Dedifferentiated amniotic fluid mesenchymal stem cell (primary cell): Measurements from ENCODE around the gene NUAK1.

Source experiments
- DNase-seq: peaks from one replicate; pipeline ENCODE4 v3.0.0-alpha.2; 2016; ENCODE audit errors: extremely low spot score

The NUAK1 gene

DNA sequence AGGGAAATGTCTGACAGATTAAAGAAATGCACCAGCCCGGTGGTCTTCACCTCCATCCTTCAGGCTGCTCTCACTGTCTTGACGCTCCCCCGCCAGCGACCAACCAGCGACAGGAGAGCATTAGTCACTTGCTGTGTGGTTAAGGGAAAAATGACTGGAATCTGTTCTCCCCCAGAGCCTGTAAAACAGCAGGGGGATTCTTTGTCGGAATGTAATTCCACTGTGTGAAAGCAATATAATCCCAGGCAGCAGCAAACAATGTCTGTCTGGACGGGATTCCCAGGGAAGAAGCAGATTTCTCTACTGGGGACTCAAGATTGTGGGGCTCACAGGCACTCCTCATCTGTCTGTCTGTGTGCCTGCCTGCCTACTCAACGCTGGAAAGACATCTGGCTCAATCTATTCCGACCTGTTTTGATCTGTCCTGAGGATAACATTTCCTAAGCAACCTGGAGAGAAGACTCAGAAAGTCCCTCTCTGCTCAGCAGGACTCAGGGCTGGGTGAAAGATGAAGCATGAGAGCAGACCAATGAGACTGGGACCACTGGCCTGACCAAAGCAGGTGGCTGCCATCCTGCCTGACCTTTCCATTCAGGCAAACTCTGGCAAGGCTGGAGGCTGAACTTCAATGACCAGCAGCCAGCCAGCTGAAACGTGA is 54.6 kb downstream of the NUAK1 start:
- peak; percentile 51 for DNase-seq

DNA sequence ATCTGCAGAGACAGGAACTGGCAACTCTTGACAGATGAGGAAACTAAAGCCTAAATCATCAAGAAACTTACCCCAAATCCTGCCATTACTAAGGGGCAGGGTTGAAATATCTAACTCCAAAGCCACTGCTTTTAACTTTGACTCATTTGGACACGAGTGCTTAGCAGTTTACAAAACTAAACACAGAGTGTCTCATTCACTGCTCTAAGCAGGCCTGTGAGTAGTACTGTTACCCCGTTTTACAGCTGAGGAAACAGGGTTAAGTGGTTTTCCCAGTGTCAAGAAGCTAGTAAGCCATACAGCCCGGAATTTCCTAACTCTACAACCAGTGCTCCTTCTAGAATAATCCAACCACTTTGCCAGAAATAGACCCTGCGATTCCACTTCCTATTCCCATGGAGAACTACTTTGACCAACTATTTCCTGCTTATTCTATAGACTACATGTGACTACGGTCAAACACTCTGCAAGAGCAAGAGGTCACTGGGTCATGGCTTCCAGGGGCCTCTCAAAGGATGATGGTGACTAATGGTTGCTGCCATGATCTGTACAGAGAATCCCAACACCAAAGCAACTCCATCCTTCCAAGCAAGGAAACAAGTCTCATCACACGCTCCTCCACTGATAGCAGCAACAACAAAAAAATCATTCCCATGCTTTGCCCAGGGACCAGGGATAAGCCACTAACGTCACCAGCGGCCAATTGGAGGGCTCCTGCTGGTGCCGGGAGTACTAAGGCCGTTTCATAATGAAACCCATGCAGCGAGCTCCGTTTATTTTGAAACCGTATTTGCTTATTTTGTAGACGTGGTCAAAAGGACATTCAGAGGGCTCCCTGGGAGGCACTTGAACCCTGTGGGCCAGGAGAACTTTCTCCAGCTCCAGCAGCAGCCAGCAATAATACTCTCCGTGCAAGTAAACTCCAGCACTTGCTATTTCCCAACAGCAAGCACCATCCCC is 56.3 kb downstream of the NUAK1 start:
- no peak for DNase-seq

DNA sequence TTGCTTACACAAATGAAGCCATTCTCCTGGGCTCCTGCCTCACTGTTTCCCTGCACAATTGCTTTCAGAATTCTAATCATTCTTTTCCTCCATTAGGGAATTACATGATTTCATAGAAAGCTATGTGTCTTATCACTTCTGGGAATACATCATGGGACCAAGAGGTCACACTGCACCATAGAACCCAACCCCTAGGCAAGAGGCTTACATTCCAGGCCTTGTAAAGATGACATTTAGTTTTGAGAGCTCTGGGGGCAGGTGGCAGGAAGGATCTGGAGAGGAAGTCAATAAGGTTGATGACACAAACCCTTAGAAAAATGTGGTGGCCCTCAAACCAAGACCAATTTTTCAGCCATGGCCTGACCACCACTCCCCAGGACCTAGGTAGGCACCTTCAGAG is 57.1 kb downstream of the NUAK1 start:
- no peak for DNase-seq

DNA sequence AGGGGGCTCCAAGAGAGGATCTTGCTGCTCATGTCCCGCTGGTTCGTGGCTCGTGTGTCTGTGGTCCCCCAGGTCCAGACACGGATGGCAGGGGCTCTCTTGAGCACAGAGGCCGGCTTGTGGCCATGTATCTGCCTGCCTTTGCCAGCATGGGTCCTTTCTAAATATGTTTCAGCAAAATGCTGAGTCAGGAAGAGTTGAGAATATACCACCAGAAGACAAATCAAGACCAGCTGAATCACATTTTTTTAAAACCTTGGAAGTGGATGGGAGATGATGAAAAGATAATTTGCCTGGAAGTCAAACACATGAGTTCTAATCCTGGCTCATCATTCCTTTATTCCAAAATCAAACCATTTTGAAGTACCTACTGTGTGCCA is 58.0 kb downstream of the NUAK1 start:
- DNase-seq: no peak

DNA sequence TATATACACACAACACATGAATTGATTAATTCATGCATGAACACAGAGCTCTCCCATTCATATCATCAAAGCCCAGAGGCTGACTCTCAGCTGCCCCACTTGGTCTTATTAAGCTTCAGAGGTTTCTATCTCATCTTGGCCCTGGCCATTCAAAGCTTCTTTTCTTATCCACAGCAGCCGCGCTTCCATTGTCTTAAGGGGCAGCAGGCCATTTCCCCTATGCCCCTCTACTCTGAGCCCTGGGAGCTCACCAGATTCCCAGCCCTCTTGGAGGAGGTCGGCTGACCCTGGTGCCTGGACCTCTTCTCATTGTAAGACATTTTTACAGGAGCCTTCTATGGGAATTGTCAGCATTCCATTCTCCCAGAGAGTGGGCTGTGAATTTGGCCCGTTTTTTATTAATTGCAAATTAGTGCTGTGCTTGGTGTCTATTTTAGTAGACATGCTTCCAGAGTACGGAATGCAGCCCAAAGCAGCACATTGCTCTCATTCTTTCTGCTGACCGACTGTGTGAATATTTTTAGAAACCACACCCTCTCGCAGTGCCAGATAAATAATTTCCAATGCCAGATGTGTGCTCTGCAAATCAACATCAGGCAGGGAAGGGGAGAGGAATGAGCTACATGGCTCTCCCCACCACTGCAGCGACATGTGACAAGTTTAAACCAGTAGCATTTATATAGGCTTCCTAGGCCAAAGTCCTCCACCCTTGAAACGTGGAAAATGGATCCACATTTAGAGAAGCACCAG is 58.5 kb downstream of the NUAK1 start:
- DNase-seq: peak; percentile 86

DNA sequence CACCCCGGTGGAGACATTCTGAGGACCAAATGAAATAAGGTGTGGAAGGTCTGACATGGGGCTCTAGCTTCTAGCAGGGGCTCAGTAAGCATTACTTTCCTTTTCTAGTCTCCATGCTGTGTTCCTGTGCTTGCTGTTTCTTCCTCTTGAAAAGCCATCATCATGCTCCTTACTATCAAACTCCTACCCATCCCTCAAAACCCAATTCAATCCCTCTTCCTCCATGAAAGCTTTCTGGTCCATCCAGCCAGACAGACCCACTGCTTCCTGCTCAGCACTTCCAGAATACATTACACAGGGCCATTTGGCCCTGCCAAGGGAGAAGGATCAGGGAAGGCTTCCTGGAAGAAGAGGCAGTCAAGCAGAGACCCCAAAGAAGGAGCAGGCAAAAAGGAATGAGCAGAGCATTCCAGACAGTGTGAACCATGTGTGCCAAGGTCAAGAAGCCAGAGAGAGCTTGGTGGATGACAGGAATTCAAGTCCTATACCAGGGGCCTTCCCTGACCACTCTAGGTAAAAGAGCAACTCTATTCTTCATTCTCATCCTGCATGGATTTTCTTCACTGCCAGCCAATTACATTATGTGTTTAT is 59.5 kb downstream of the NUAK1 start:
- no peak for DNase-seq

DNA sequence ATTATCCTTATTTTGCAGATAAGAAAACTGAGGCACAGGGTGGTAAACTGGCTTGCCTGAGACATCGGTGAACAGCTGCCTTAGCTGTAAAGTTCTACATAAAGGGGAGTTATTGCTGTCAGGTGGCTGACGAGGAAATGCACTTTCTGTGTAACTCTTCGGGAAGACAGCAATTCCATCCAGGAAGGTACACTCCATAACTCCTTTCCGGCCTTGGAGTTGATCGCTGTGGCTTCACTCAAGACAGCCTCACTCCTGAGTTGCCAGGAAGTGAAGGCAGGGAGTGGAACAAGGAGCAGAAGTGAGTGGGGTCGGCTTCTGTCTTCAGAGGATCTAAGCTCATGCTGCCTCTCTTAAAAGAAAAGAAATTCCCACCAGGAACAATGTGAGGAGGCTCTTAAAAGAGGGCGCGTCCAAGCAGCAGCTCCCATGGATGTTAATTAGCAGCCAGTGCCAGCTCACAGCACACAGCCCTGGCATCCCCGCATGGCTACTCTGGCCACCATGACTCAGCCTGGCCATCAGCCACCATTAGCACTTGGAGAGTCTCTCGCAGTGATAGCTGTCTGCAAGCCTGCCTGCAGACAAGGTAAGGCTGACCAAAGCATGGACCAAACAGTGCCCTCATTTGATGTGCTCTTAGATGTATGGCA is 60.3 kb downstream of the NUAK1 start:
- DNase-seq: no peak

DNA sequence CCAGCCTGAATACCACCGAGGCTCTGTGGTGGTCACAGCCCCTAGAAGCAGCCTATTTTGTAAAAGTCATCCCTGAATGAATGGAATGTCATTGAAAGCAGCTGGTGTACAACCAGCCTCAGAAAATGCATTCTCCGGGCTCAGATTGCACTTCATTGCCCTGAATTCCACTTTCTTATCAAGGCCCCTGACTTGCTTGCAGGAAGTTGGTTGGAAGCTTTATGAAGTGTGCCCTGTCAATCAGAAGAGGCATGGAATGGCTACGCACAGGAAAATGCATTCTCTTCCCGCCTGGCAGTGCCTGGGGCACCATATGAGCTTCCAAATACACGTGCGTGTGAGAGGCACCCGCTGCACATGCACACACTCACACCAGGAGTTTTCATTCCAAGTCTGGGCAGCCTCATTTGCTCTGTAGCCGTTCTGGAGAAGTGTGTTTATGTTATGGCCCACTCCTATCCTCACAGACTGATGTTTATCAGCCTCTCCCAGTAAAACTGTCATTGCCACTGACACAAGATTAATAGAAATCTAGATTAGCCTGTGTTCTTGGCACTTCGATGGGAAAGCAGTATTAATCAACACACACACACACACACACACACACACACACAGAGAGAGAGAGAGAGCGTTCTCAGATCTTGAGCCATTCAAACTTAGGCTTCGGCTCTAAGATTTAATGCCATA is 63.9 kb downstream of the NUAK1 start:
- peak; percentile 52 for DNase-seq

DNA sequence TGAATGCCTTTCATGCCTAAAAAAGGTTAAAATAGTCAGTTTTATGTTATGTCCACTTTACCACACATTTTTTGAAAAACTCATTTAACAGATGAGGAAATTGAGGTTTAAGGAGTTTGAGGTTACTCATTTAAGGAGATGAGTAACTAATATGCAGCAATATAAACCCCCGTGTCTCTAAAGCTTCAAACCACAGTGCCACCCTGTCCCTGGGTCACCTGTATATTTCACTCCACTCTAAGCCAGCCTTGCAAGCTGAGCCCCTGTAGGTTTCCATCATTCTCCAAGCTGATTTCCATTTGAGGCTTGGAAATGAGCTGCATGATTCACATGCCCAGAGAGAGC is 64.4 kb downstream of the NUAK1 start:
- DNase-seq: no peak

DNA sequence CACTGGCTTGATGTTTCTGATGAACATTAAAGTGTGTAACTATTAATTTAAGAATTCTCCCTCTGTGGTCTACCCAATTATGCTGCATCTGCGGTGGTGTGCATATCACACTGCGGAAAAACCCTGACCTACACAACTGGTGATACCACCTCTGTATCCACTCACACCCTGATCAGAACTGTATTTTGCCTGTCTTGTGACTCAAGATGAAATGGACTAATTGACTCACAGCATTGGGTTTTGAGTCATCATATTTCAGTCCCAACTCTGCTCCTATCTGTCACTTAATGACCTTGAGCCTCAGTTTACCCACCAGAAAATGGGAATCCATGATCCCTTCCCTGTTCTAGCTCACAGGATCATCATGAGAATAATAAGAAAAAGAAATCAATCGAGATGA is 65.6 kb downstream of the NUAK1 start:
- DNase-seq: no peak

DNA sequence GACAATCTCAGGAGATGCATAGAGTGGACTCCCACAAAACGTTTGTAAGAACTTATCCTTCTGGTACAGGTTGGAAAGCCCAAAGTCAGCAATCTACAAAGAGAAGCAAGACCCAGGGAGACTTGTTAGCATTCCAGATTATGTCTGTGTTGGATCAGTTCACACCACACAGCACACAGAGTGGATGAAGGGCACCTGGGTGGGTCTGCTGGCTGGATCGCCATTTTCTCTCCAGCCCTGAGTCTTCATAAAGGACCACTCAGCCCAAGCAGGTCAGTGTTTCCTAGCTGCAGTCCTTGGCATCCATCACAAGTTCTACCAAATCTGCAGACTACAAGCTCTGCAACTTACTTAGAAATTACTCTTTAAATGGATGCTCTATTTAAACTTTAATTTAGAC is 66.0 kb downstream of the NUAK1 start:
- DNase-seq: no peak

DNA sequence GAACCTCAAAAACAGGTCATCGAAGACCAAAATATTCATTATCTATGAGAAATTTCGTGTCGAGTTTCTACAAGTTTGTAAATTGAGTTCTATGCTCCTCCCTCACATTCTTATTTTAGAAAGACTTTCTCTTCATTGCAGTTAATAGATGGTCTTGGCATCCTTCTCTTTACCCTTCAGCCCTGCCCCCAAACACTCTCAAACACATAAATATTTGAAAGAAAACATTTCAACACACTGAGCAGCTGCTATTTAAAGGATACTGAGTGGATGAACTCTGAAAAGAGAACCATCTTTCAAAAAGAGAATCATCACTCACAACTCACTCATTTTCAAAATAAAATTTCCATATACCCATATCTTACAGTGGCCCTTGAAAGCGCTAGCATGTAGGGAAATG is 67.1 kb downstream of the NUAK1 start:
- DNase-seq: no peak

DNA sequence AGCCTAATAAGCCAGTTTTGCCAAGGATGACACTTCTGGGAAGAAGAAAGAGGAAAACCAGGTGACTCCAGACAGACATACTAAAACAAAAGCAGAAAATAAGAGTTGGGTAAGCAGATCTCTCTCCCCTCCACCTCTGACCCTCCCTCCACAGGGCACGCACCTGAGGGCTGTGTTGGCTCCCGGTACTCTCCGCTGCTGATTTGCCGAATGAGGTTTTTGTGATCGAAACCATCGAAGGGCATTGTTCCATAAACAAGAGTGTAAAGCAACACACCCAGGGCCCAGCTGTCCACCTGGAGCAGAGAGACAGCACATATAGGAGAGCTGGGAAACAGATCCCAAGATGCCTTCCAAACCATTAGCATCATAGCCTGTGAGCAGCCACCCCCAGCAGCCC is 68.1 kb downstream of the NUAK1 start:
- DNase-seq: no peak

DNA sequence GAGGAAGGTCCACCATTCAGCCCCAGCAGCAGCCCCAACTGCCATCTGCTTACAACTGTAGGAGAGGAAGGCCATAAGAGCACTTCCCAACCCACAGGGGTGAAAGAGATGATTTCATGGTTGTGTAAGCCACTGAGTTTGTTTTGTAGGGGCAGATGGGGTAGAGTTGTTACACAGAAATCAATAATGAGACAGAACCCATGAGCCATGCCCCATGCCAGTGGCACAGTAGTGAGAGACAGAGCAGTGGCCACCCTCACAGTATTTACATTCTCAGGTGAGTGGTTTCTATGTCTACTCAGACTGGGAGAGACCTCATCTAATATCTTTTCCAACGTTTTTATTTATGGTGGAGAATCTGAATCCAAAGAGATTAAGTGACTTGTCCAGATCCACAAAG is 68.6 kb downstream of the NUAK1 start:
- DNase-seq: no peak

DNA sequence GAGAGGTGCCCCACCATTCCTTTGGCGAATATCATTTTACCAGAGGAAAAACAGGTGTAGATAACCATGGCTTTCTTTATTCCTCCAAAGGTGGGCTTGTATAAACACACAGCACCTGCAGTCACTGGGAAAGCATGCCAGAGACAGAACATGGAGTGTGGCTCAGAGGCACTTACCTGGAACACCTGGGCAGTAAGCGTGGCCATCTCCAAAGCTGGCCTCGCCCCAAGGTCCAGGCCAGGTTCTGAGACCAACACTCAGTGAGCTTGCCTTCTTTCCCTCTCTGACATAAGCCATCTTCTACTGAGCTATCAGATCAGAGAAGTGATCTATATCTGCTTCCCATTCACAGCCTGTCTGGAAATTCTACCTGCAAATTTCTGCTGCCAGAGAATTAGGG is 70.5 kb downstream of the NUAK1 start:
- DNase-seq: no peak

DNA sequence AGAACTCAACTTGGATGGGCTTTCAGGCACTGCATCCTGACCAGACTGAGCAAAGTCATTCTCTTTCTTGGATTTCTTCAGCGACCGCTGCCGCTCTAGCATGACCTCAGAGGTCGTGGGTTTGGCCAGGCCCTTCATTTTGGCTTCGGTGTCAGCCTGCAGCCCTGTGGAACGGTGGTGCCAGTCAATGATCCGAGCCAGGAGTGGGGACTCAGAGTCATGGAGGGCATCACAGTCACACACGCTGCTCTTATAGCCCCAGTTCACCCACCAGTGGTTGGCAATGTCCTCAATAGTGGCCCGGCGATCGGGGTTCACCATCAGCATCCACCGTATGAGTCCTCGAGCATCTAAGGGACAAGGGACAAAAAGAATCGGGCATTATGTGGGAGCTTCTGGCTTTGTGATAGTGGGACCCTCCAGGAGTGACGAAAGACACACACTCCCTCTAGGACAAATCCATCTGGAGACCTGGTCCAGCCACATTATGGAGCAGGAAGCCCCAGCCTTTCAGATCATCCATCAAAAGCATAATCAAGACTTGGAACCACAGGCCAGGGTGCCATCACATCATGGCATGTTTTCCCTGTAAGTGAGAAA is 71.0 kb downstream of the NUAK1 start:
- DNase-seq: no peak

DNA sequence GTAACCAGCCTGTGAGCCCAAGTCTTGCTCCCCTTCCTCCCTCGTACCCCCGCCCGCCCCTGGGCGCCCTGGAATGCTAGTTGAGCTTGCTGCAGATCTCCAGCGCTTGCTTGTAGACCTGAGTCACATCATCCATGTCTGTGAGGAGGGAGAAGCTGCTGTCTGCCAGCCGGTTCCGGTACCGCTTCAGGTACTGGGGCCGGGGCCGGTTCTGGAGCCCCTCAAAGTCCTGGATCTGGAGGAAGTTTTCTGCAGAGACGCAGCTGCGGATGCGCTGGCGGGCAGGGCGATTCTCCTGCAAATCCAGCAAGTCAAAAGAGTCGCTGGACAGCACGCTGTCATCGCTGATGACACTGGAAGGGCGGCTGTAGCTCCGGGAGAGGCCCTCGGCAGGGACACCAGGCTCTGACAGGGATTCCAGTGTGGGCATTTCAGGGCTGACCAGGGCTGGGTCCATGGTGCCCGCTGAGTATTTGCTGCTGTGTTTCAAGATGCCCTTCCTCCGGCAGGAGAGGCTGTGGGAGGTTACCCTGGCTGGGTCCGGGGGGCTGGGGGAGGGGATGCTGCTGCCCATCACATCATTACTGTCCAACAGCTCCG is 71.9 kb downstream of the NUAK1 start:
- DNase-seq: no peak

DNA sequence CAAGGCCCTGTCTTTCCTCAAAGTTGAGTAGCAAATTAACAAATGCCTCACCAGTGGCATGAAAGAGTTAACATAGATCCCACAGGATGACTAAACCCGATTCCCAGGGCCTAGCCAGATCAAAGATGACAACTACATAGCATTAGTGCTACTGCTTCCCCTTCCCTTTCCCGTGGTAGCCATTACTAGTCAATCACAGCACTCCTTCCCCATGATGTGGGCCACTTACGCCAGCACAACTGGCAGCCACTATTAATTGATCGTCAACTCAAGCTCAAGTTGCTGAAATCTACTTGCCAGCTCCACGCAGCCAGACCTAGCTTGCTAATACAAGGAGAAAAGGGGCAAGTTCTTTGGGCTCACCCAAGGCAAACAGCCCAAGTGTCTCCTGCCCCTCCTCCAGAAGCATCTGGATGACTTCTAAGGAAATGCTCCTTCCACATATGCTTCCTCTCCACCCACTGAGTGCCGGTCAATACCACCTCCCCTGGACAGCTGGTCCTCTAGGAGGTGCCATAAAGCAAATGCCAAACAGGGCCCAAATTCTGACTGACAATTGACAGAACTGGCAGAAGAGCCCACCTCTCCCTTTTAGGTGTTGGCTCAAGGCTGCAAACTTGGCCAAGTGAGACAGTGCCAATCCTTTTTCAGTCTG is 72.6 kb downstream of the NUAK1 start:
- DNase-seq: no peak

DNA sequence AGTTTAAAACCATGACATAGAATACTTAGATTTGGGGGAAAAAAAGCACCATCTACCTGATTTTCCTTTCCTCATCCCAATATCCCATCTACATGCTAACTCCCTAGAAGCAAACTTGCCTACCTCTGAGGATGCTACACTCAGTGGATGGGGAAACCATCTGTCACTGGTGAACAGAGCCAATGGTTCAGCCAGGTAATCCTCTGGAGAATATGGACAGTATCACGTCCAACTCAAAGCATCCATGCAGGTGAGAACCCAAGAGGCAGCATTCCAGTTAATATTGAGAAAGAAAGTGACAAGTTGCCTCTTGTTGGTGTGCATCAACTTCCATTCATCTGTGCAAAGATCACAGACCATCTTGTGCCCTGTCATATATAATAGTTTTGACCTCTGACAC is 73.2 kb downstream of the NUAK1 start:
- DNase-seq: no peak

DNA sequence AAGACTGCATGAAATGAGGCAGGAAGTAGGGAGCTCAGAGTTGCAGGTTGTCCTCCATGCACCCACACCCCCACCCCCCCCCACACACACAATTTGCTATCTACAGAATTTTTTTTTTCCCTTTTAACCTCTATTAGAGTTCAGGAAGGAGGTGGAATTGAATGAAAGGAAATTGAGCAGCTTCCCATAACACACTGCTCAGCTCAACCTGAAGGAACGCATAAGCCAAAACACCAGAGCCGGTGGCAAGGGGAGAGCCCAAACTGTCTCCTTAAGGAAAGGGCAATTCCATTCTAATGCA is 74.1 kb downstream of the NUAK1 start:
- DNase-seq: no peak
